Lower lobe of right lung (tissue), 2 donors: ENCODE results near the gene MMAB. TPM values are rescaled to one million over a fixed set of nuclear protein-coding genes. Genes with fewer than 3 reads are reported as not detected.

Experiments used
- ATAC-seq, 2 donors: fragments of 200-7000 bp; cut with Tn5 transposase; one replicate each; pipeline ENCODE4 v1.9.1; 2020 to 2022; ENCODE audit warnings: mild to moderate bottlenecking in 2 of 2, moderate library complexity in 2 of 2
- DNase-seq: peaks from one replicate; pipeline ENCODE4 v3.0.0-alpha.2; 2020
- H3K27ac ChIP-seq: fragments of 200-600 bp; one replicate; pipeline ENCODE4 v1.8.0; 2022
- H3K27me3 ChIP-seq: fragments of 200-600 bp; one replicate; pipeline ENCODE4 v1.8.0; 2022; ENCODE audit warnings: low read depth
- H3K36me3 ChIP-seq: fragments of 200-600 bp; one replicate; pipeline ENCODE4 v1.8.0; 2022; ENCODE audit warnings: mild to moderate bottlenecking
- H3K4me1 ChIP-seq: fragments of 200-600 bp; one replicate; pipeline ENCODE4 v1.8.0; 2022
- H3K4me3 ChIP-seq: fragments of 200-600 bp; one replicate; pipeline ENCODE4 v1.8.0; 2022; ENCODE audit warnings: mild to moderate bottlenecking
- H3K9me3 ChIP-seq: fragments of 200-600 bp; one replicate; pipeline ENCODE4 v1.8.0; 2022
- CTCF ChIP-seq: fragments of 200-600 bp; IDR thresholded peaks from one replicate; pipeline ENCODE4 v1.8.0; 2022; ENCODE audit warnings: antibody characterized with exemption, mild to moderate bottlenecking
- intact Hi-C: fragments of 100-400 bp; cut with DNase I; formaldehyde crosslinking; loops from one replicate; pipeline ENCODE4 v1.11.0; 2022
- total RNA-seq: library from RNA; stranded (reverse); fragmentation: NEBNext Ultra II Directional; extraction: Animal tissue kit (Norgen Biotek cat#: 25700); gene quantifications from one replicate; pipeline ENCODE4 v1.2.1, GENCODE V29; 2021
- donor health status: DM: no; HTN: yes; CAD: no; lungs with severe emphysema.

Gene MMAB
- total RNA-seq, 1 donor from 2014 or later: 55.0 TPM

GRCh38 chr12:109539508-109539907 lies 33.8 kb downstream of the MMAB start:
- Histone ChIP-seq H3K9me3 (no peaks in the 10 kb centered on the region), H3K36me3 (peaks cover 15% of the 10 kb centered on the region), H3K27me3 (no peaks in the 10 kb centered on the region), H3K4me1 (no peaks in the 10 kb centered on the region), H3K4me3 (no peak overlapping the region), H3K27ac (no peak overlapping the region)
- TF ChIP-seq CTCF: no peak
- intact Hi-C loops: no loop called here
- ATAC-seq (no peak), DNase-seq (no peak)

GRCh38 chr12:109538191-109538863 lies 35.0 kb downstream of the MMAB start:
- DNase-seq: no peak

GRCh38 chr12:109537136-109537535 lies 36.2 kb downstream of the MMAB start:
- Histone ChIP-seq H3K27ac (no peak overlapping the region), H3K4me3 (no peak overlapping the region), H3K4me1 (no peaks in the 10 kb centered on the region), H3K9me3 (no peaks in the 10 kb centered on the region), H3K36me3 (peaks cover 37% of the 10 kb centered on the region), H3K27me3 (no peaks in the 10 kb centered on the region)
- no peak for TF ChIP-seq CTCF
- no peak for ATAC-seq
- no peak for DNase-seq
- intact Hi-C loops: no loop called here

More at GRCh38 chr12:109538191-109538863, 35.0 kb downstream of the MMAB start:
- no peak for ATAC-seq
- H3K36me3 ChIP-seq: peaks cover 27% of the 10 kb centered on the region
- no peaks in the 10 kb centered on the region for H3K27me3 ChIP-seq
- TF ChIP-seq CTCF: no peak
- intact Hi-C loops: no loop called here
- no peak overlapping the region for H3K27ac ChIP-seq
- H3K4me1 ChIP-seq: no peaks in the 10 kb centered on the region
- H3K9me3 ChIP-seq: no peaks in the 10 kb centered on the region
- H3K4me3 ChIP-seq: no peak overlapping the region

GRCh38 chr12:109535863-109536250 lies 37.4 kb downstream of the MMAB start:
- Histone ChIP-seq H3K4me3 (no peak overlapping the region), H3K9me3 (no peaks in the 10 kb centered on the region), H3K27me3 (no peaks in the 10 kb centered on the region), H3K36me3 (peaks cover 50% of the 10 kb centered on the region), H3K4me1 (no peaks in the 10 kb centered on the region), H3K27ac (no peak overlapping the region)
- DNase-seq (no peak), ATAC-seq (no peak)
- intact Hi-C loops: no loop called here
- TF ChIP-seq CTCF: no peak

- no peak for TF ChIP-seq CTCF
- no peaks in the 10 kb centered on the region for H3K4me1 ChIP-seq
- DNase-seq (no peak), ATAC-seq (peak in 1 of 2 donors; percentile 9)
- H3K4me3 ChIP-seq: no peak overlapping the region
- no peaks in the 10 kb centered on the region for H3K9me3 ChIP-seq
- H3K27ac ChIP-seq: no peak overlapping the region
- H3K27me3 ChIP-seq: no peaks in the 10 kb centered on the region
- H3K36me3 ChIP-seq: peaks cover 55% of the 10 kb centered on the region
- intact Hi-C loops: no loop called here
These were observed 38.0 kb downstream of the MMAB start for GRCh38 chr12:109535231-109535862.
